ENCODE results near the gene MMP24OS. TPM values are rescaled to one million over a fixed set of nuclear protein-coding genes. Genes with fewer than 3 reads are reported as not detected.

MMP24OS gene
- total and polyA plus RNA-seq, 10 of the 15 experiments (the other 5 are each of a cell fraction or from before 2014, with no cell fraction given) = 2.0 to 30.9 (median 10.9) TPM

GRCh38 chr20:35296101-35296554 lies 18.2 kb upstream of the MMP24OS start:
- Histone ChIP-seq H3K36me3 (ENCODE audit: control insufficient read depth in 2 of 2, insufficient read depth in 2 of 2, low read length in 1 of 2) (no peaks in the 10 kb centered on the region), H3K79me2 (ENCODE audit: control insufficient read depth, insufficient read depth, low read length) (no peaks in the 10 kb centered on the region), H3K27me3 (replicated peaks in 1 of 2; ENCODE audit: control insufficient read depth in 2 of 2, insufficient read depth in 2 of 2, low read length in 1 of 2) (no peaks in the 10 kb centered on the region), H3K9me3 (replicated peaks; ENCODE audit: control insufficient read depth, insufficient read depth, low read length) (no peaks in the 10 kb centered on the region), H3K4me2 (ENCODE audit: control insufficient read depth, insufficient read depth) (no peak overlapping the region), H4K20me1 (ENCODE audit: control insufficient read depth, insufficient read depth) (no peaks in the 10 kb centered on the region), H3K4me3 (no peak overlapping the region), H3K27ac (ENCODE audit: control insufficient read depth, insufficient read depth) (no peak overlapping the region), H3K9ac (ENCODE audit: control insufficient read depth, insufficient read depth, low read length) (no peak overlapping the region), H2AFZ (ENCODE audit: control insufficient read depth, low read depth, low read length) (no peak overlapping the region), H3K4me1 (ENCODE audit: control insufficient read depth, insufficient read depth, low read length) (no peaks in the 10 kb centered on the region)
- RAD21 ChIA-PET (ENCODE audit: unreplicated experiment) = no interaction called here
- no peak for DNase-seq (ENCODE audit: low read depth, low spot score)
- POLR2A ChIA-PET = no interaction called here
- intact Hi-C loops (cut with micrococcal nuclease; ENCODE audit: unreplicated experiment) (no loop called here), in situ Hi-C loops (cut with MboI) (no loop called here)
- no peak for FAIRE-seq
- TF ChIP-seq JUNB (IDR thresholded peaks at IDR 0.05) (no peak), MEF2B (IDR thresholded peaks at IDR 0.05; ENCODE audit: partially characterized antibody, poor library complexity, severe bottlenecking) (no peak), SUPT20H (IDR thresholded peaks at IDR 0.05; ENCODE audit: borderline replicate concordance, control insufficient read depth, low read depth, low read length) (no peak), HDGF (IDR thresholded peaks at IDR 0.05) (no peak), POLR2AphosphoS2 (IDR thresholded peaks at IDR 0.05; ENCODE audit: low read depth, low read length) (no peak), ZNF24 (IDR thresholded peaks at IDR 0.05) (no peak), RB1 (IDR thresholded peaks at IDR 0.05; ENCODE audit: borderline replicate concordance) (no peak), FOXM1 (IDR thresholded peaks at IDR 0.05; ENCODE audit: low read depth, low read length) (no peak)
- no peak for ATAC-seq
- 40% methylated on average over 9 of the region's 9 CpGs for WGBS (ENCODE audit: insufficient coverage, insufficient replicate concordance, low lambda C conversion rate, missing lambda C conversion rate)
- SMC1A ChIA-PET (ENCODE audit: uncharacterized antibody, unreplicated experiment) = no interaction called here
- CTCF ChIA-PET = interaction anchor here (0.9 kb wide), 1 partner anchor 151 kb away, joined by 3 read pairs; no protein-coding TSS in a partner anchor
- no TSS peak for BruUV-seq (replicated peaks)

DNA sequence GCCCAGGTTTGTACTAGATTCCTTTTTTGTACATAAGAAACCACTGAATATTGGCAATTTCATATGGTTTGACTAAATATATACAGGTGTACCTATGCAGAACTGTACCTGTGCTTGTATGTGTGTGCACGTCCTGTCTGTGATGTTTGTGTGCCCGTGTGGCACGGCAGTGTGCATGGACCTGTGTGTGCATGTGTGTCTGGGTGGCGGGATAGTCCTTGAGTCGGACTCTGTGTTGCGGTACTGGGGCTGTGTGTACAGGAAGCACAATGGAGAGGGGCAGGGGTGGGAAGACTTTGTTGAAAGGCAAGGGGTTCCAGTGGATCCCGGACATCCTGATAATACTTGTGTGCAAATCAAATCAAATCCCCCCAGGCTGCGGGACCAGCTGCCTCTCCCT lies 17.8 kb upstream of the MMP24OS start:
- no peaks in the 10 kb centered on the region for H3K79me2 ChIP-seq (ENCODE audit: control insufficient read depth, insufficient read depth, low read length)
- SMC1A ChIA-PET (ENCODE audit: uncharacterized antibody, unreplicated experiment) = no interaction called here
- CTCF ChIA-PET = interaction anchor here (0.9 to 1.9 kb wide), 2 partner anchors 9 to 152 kb away, joined by 3 to 5 read pairs; no protein-coding TSS in a partner anchor
- 55% methylated on average over 8 of the region's 8 CpGs for WGBS (ENCODE audit: insufficient coverage, insufficient replicate concordance, low lambda C conversion rate, missing lambda C conversion rate)
- H3K4me3 ChIP-seq = no peak overlapping the region
- no peak for DNase-seq (ENCODE audit: low read depth, low spot score)
- no peaks in the 10 kb centered on the region for H3K4me1 ChIP-seq (ENCODE audit: control insufficient read depth, insufficient read depth, low read length)
- POLR2A ChIA-PET = no interaction called here
- RAD21 ChIA-PET (ENCODE audit: unreplicated experiment) = no interaction called here
- in situ Hi-C loops (cut with MboI) (no loop called here), intact Hi-C loops (cut with micrococcal nuclease; ENCODE audit: unreplicated experiment) (no loop called here)
- H3K27ac ChIP-seq (ENCODE audit: control insufficient read depth, insufficient read depth) = no peak overlapping the region
- no TSS peak for BruUV-seq (replicated peaks)
- no peak for ATAC-seq
- H2AFZ ChIP-seq (ENCODE audit: control insufficient read depth, low read depth, low read length) = no peak overlapping the region
- H3K9ac ChIP-seq (ENCODE audit: control insufficient read depth, insufficient read depth, low read length) = no peak overlapping the region
- H3K36me3 ChIP-seq (ENCODE audit: control insufficient read depth in 2 of 2, insufficient read depth in 2 of 2, low read length in 1 of 2) = no peaks in the 10 kb centered on the region
- FAIRE-seq = no peak
- no peaks in the 10 kb centered on the region for H3K9me3 ChIP-seq (replicated peaks; ENCODE audit: control insufficient read depth, insufficient read depth, low read length)
- H3K27me3 ChIP-seq (replicated peaks in 1 of 2; ENCODE audit: control insufficient read depth in 2 of 2, insufficient read depth in 2 of 2, low read length in 1 of 2) = no peaks in the 10 kb centered on the region
- no peaks in the 10 kb centered on the region for H4K20me1 ChIP-seq (ENCODE audit: control insufficient read depth, insufficient read depth)
- no peak overlapping the region for H3K4me2 ChIP-seq (ENCODE audit: control insufficient read depth, insufficient read depth)
- TF ChIP-seq, protein P1, sequence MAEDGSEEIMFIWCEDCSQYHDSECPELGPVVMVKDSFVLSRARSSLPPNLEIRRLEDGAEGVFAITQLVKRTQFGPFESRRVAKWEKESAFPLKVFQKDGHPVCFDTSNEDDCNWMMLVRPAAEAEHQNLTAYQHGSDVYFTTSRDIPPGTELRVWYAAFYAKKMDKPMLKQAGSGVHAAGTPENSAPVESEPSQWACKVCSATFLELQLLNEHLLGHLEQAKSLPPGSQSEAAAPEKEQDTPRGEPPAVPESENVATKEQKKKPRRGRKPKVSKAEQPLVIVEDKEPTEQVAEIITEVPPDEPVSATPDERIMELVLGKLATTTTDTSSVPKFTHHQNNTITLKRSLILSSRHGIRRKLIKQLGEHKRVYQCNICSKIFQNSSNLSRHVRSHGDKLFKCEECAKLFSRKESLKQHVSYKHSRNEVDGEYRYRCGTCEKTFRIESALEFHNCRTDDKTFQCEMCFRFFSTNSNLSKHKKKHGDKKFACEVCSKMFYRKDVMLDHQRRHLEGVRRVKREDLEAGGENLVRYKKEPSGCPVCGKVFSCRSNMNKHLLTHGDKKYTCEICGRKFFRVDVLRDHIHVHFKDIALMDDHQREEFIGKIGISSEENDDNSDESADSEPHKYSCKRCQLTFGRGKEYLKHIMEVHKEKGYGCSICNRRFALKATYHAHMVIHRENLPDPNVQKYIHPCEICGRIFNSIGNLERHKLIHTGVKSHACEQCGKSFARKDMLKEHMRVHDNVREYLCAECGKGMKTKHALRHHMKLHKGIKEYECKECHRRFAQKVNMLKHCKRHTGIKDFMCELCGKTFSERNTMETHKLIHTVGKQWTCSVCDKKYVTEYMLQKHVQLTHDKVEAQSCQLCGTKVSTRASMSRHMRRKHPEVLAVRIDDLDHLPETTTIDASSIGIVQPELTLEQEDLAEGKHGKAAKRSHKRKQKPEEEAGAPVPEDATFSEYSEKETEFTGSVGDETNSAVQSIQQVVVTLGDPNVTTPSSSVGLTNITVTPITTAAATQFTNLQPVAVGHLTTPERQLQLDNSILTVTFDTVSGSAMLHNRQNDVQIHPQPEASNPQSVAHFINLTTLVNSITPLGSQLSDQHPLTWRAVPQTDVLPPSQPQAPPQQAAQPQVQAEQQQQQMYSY (CRISPR knock-in tag; IDR thresholded peaks at IDR 0.05) = no peak
- TF ChIP-seq MTA3 (IDR thresholded peaks at IDR 0.05; ENCODE audit: borderline replicate concordance, low read length) (no peak), NFYA (IDR thresholded peaks at IDR 0.05; ENCODE audit: borderline replicate concordance, low read depth, low read length) (no peak), RAD21 (IDR thresholded peaks at IDR 0.05; ENCODE audit: insufficient read depth, low read depth, low read length) (no peak), POLR2AphosphoS2 (IDR thresholded peaks at IDR 0.05; ENCODE audit: low read depth, low read length) (no peak), EGR1 (IDR thresholded peaks at IDR 0.05; ENCODE audit: borderline replicate concordance in 1 of 2, low read depth in 2 of 2, low read length in 2 of 2) (no peak), NBN (IDR thresholded peaks at IDR 0.05) (no peak), CREB1 (IDR thresholded peaks at IDR 0.05; ENCODE audit: low read depth) (no peak)
